ENCODE data around the gene ARHGEF7.

DNA sequence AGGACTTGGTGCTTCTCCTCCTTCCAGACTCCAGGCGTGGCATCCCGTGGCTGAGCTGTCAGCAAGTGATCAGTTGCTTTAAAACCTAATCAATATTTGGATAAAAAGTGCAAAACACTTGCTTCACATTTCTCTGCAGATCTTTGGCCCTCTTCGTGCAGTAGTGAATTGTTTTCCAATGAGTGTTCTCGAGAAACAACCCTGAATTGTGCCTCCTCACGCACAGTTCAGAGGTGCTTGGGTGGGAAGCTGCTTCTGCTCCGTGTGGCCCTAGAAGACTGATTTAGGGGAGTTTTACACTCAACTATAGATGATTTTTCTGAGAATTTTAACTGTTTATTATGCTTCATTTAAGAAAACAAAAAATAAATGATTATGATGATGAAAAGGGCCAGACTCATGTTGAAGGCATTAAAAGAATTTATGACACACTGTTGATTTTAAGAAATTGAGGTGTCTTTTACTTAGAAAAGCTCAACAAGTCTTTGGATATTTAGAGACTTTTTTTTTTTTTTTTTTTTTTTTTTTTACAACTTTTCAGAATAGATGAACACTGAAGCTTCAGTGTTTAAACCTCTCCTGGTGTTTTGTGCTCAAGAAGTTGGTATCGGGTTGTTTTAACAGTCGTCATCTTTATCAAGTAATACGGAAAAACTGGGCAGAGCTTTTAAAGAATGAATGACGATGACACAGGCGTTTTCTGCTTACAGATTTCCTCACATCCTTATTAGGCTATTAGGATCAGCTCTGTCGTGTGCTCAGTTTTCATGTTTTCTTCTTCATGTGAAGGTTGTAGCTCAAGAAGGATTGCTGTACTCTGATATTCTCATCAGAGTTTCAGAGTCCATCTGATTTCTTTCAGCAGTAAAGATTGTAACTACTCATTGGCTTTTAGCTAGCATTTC lies 165.8 kb downstream of the ARHGEF7 start:
- no peak for TF ChIP-seq EZH2 (IDR thresholded peaks at IDR 0.05; ENCODE audit: low read length)
- TF ChIP-seq, protein P1, sequence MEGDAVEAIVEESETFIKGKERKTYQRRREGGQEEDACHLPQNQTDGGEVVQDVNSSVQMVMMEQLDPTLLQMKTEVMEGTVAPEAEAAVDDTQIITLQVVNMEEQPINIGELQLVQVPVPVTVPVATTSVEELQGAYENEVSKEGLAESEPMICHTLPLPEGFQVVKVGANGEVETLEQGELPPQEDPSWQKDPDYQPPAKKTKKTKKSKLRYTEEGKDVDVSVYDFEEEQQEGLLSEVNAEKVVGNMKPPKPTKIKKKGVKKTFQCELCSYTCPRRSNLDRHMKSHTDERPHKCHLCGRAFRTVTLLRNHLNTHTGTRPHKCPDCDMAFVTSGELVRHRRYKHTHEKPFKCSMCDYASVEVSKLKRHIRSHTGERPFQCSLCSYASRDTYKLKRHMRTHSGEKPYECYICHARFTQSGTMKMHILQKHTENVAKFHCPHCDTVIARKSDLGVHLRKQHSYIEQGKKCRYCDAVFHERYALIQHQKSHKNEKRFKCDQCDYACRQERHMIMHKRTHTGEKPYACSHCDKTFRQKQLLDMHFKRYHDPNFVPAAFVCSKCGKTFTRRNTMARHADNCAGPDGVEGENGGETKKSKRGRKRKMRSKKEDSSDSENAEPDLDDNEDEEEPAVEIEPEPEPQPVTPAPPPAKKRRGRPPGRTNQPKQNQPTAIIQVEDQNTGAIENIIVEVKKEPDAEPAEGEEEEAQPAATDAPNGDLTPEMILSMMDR (optimal IDR thresholded peaks at IDR 0.05 in 1 of 3, IDR thresholded peaks at IDR 0.05 in 1 of 3, conservative IDR thresholded peaks at IDR 0.05 in 1 of 3; ENCODE audit: extremely low read depth in 1 of 3, insufficient read depth in 2 of 3, low read length in 3 of 3): no peak
